Trophoblast cell (in vitro differentiated cells and primary cell): ENCODE results near the gene DEPDC4.

Experiments
- DNase-seq, 2 donors: peaks; one replicate each; pipeline ENCODE4 v3.0.0-alpha.2; 2016
- H2AFZ ChIP-seq: 2 replicates; pipeline ENCODE4 v1.6.1; 2013; ENCODE audit warnings: low read length, moderate library complexity, mild to moderate bottlenecking; ENCODE audit not compliant: insufficient read depth, poor library complexity
- H2AK5ac ChIP-seq: 2 replicates; pipeline ENCODE4 v1.6.1; 2013; ENCODE audit warnings: mild to moderate bottlenecking, low read length
- H2BK120ac ChIP-seq: 2 replicates; pipeline ENCODE4 v1.6.1; 2013; ENCODE audit warnings: low read length, mild to moderate bottlenecking, moderate library complexity; ENCODE audit not compliant: insufficient read depth, poor library complexity
- H2BK12ac ChIP-seq: 2 replicates; pipeline ENCODE4 v1.6.1; 2013; ENCODE audit warnings: mild to moderate bottlenecking, low read length, moderate library complexity
- H2BK5ac ChIP-seq: 2 replicates; pipeline ENCODE4 v1.6.1; 2013; ENCODE audit warnings: low read length, low read depth, moderate library complexity, mild to moderate bottlenecking; ENCODE audit not compliant: poor library complexity
- H3K14ac ChIP-seq: 2 replicates; pipeline ENCODE4 v1.6.1; 2013; ENCODE audit warnings: mild to moderate bottlenecking, low read length
- H3K18ac ChIP-seq: 2 replicates; pipeline ENCODE4 v1.6.1; 2013; ENCODE audit warnings: mild to moderate bottlenecking, low read length
- H3K23ac ChIP-seq: 2 replicates; pipeline ENCODE4 v1.6.1; 2013; ENCODE audit warnings: low read length
- H3K27ac ChIP-seq: 2 replicates; pipeline ENCODE4 v1.5.1; 2013; ENCODE audit warnings: low read depth, mild to moderate bottlenecking, inconsistent platforms, low read length, moderate library complexity
- H3K27me3 ChIP-seq: 2 replicates; pipeline ENCODE4 v1.6.1; 2013; ENCODE audit warnings: inconsistent platforms, mild to moderate bottlenecking, low read length, moderate library complexity; ENCODE audit not compliant: insufficient read depth
- H3K36me3 ChIP-seq, 2 experiments: 1 replicate in 1 of 2; 2 replicates in 1 of 2; pipeline ENCODE4 v1.6.1; 2013; ENCODE audit warnings: low read length in 2 of 2, mild to moderate bottlenecking in 2 of 2, moderate library complexity in 1 of 2; ENCODE audit not compliant: insufficient read depth in 2 of 2, control insufficient read depth in 1 of 2
- H3K4ac ChIP-seq: 2 replicates; pipeline ENCODE4 v1.6.1; 2013; ENCODE audit warnings: low read depth, mild to moderate bottlenecking, low read length, moderate library complexity
- H3K4me1 ChIP-seq, 2 experiments: 1 replicate in 1 of 2; 2 replicates in 1 of 2; pipeline ENCODE4 v1.6.1; 2013; ENCODE audit warnings: low read length in 2 of 2, mild to moderate bottlenecking in 2 of 2, moderate library complexity in 1 of 2; ENCODE audit not compliant: insufficient read depth in 2 of 2, control insufficient read depth in 1 of 2
- H3K4me2 ChIP-seq: 2 replicates; pipeline ENCODE4 v1.6.1; 2013; ENCODE audit warnings: inconsistent platforms, mild to moderate bottlenecking, low read length, moderate library complexity
- H3K4me3 ChIP-seq: 2 replicates; pipeline ENCODE4 v1.5.1; 2013; ENCODE audit warnings: mild to moderate bottlenecking, low read depth, low read length, inconsistent platforms
- H3K79me1 ChIP-seq: one replicate; pipeline ENCODE4 v1.6.1; 2013; ENCODE audit warnings: low read length
- H3K79me2 ChIP-seq: 2 replicates; pipeline ENCODE4 v1.6.1; 2013; ENCODE audit warnings: low read length, mild to moderate bottlenecking; ENCODE audit not compliant: control insufficient read depth, insufficient read depth, poor library complexity
- H3K9ac ChIP-seq: 2 replicates; pipeline ENCODE4 v1.6.1; 2013; ENCODE audit warnings: mild to moderate bottlenecking, low read length
- H3K9me3 ChIP-seq: 2 replicates; pipeline ENCODE4 v1.6.1; 2013; ENCODE audit warnings: low read depth, mild to moderate bottlenecking, control low read depth, inconsistent platforms, low read length; ENCODE audit not compliant: insufficient read depth
- H4K12ac ChIP-seq: 2 replicates; pipeline ENCODE4 v1.6.1; 2013; ENCODE audit warnings: low read depth, mild to moderate bottlenecking, low read length, moderate library complexity
- H4K8ac ChIP-seq: 2 replicates; pipeline ENCODE4 v1.6.1; 2013; ENCODE audit warnings: low read depth, mild to moderate bottlenecking, low read length, moderate library complexity
- H4K91ac ChIP-seq: one replicate; pipeline ENCODE4 v1.6.1; 2013; ENCODE audit warnings: low read depth, mild to moderate bottlenecking, low read length, moderate library complexity
- WGBS: extraction: QIAGEN DNeasy Blood & Tissue Kit; methylation state at CpG from one replicate; pipeline ENCODE4 v1.1.7; 2013; ENCODE audit warnings: missing lambda C conversion rate; ENCODE audit not compliant: insufficient read length, insufficient coverage; ENCODE audit errors: extremely low coverage; 5-methylcytosine and 5-hydroxymethylcytosine counted together

Gene DEPDC4

DNA sequence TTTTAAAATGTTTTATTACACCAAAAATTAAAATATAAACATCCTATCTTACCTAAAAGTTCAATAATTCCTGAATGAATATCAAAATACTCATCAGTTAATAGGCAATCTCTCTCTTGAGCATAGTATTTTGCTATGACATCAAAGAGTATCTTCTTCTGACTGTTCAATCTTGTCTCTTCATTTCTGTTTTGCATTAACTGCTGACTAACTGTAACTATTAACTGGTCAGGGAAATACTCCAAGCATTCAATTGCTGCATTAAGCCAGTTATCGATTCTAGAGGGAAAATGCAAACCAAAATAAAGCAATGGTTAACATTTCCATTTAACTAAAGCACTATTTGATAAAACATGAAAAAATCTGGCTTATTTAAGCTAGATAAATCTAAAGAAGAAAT, 13.4 kb downstream of the DEPDC4 start:
- no peak overlapping the region for H2AFZ ChIP-seq
- no peak overlapping the region for H3K9ac ChIP-seq
- H2AK5ac ChIP-seq: no peak overlapping the region
- H3K27ac ChIP-seq: no peak overlapping the region
- H3K79me1 ChIP-seq: no peaks in the 10 kb centered on the region
- no peaks in the 10 kb centered on the region for H3K27me3 ChIP-seq
- no peaks in the 10 kb centered on the region for H3K4me1 ChIP-seq
- no peak overlapping the region for H2BK12ac ChIP-seq
- H4K91ac ChIP-seq: no peak overlapping the region
- H3K36me3 ChIP-seq: no peaks in the 10 kb centered on the region
- H2BK5ac ChIP-seq: no peak overlapping the region
- no peak overlapping the region for H3K14ac ChIP-seq
- H3K4ac ChIP-seq: no peak overlapping the region
- no peaks in the 10 kb centered on the region for H3K79me2 ChIP-seq
- no peak overlapping the region for H4K12ac ChIP-seq
- no peak overlapping the region for H3K18ac ChIP-seq
- no peak overlapping the region for H3K4me2 ChIP-seq
- DNase-seq: no peak
- no peaks in the 10 kb centered on the region for H3K9me3 ChIP-seq
- no peak overlapping the region for H2BK120ac ChIP-seq
- H4K8ac ChIP-seq: no peak overlapping the region
- no CpG with 5 or more reads among the region's 1 CpG for WGBS
- no peak overlapping the region for H3K23ac ChIP-seq
- no peak overlapping the region for H3K4me3 ChIP-seq

DNA sequence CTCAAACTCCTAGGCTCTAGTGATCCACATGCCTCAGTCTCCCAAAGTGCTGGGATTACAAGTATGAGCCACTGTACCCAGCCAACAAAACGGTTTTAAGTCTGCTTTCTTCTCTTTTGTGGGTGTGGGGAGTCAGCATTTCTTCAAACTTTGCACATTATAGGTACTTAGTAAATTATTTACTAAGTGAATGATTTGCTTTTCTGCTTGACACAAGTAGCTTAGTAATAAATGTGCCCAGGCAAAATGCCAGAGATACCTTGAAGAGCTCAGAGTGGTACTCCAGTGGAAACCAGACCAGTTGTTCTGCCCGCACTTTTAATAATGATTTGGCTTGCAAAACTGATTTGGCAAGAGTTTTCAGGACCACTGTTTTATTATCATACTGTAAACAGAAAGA, 15.0 kb downstream of the DEPDC4 start:
- no peaks in the 10 kb centered on the region for H3K4me1 ChIP-seq
- no peak for DNase-seq
- no peak overlapping the region for H3K4me2 ChIP-seq
- no CpG with 5 or more reads among the region's 2 CpGs for WGBS
- H3K9ac ChIP-seq: no peak overlapping the region
- no peak overlapping the region for H2AK5ac ChIP-seq
- no peak overlapping the region for H4K8ac ChIP-seq
- H3K14ac ChIP-seq: no peak overlapping the region
- H3K27ac ChIP-seq: no peak overlapping the region
- H3K9me3 ChIP-seq: no peaks in the 10 kb centered on the region
- no peak overlapping the region for H3K23ac ChIP-seq
- no peaks in the 10 kb centered on the region for H3K79me2 ChIP-seq
- H4K12ac ChIP-seq: no peak overlapping the region
- H3K18ac ChIP-seq: no peak overlapping the region
- H2AFZ ChIP-seq: no peak overlapping the region
- H2BK12ac ChIP-seq: no peak overlapping the region
- H3K36me3 ChIP-seq: no peaks in the 10 kb centered on the region
- H3K79me1 ChIP-seq: no peaks in the 10 kb centered on the region
- H2BK5ac ChIP-seq: no peak overlapping the region
- no peaks in the 10 kb centered on the region for H3K27me3 ChIP-seq
- H4K91ac ChIP-seq: no peak overlapping the region
- no peak overlapping the region for H2BK120ac ChIP-seq
- no peak overlapping the region for H3K4me3 ChIP-seq
- H3K4ac ChIP-seq: no peak overlapping the region

DNA sequence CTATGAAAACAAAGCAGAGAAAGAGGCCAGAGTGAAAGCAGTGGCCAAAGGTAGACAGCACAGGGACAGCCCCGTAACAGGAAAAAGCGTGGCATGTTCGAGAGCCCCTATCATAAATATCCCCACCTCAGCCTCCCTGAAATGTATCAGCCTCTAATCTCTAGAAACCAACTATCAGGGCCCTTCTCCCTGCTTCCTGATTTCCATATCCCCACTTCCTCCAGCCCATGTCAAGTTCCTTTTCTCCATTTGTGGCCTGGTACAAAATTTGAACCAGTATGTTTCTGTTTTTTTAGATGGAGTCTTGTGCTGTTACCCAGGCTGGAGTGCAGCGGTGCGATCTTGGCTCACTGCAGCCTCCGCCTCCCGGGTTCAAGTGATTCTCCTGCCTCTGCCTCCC, 16.9 kb downstream of the DEPDC4 start:
- Histone ChIP-seq H3K9ac (no peak overlapping the region), H2BK12ac (no peak overlapping the region), H3K23ac (no peak overlapping the region), H3K27ac (no peak overlapping the region), H4K8ac (no peak overlapping the region), H4K91ac (no peak overlapping the region), H3K79me1 (no peaks in the 10 kb centered on the region), H3K79me2 (no peaks in the 10 kb centered on the region), H3K4me1 (no peaks in the 10 kb centered on the region), H3K4me2 (no peak overlapping the region), H4K12ac (no peak overlapping the region), H3K9me3 (no peaks in the 10 kb centered on the region), H3K36me3 (no peaks in the 10 kb centered on the region), H2AFZ (no peak overlapping the region), H2BK5ac (no peak overlapping the region), H3K27me3 (no peaks in the 10 kb centered on the region), H2BK120ac (no peak overlapping the region), H3K18ac (no peak overlapping the region), H2AK5ac (no peak overlapping the region), H3K4ac (no peak overlapping the region), H3K14ac (no peak overlapping the region), H3K4me3 (no peak overlapping the region)
- no CpG with 5 or more reads among the region's 7 CpGs for WGBS
- no peak for DNase-seq

GRCh38 chr12:100248886-100249285, 18.0 kb downstream of the DEPDC4 start:
- Histone ChIP-seq H3K27me3 (no peaks in the 10 kb centered on the region), H3K27ac (no peak overlapping the region), H4K91ac (no peak overlapping the region), H3K79me1 (no peaks in the 10 kb centered on the region), H3K9me3 (no peaks in the 10 kb centered on the region), H3K9ac (no peak overlapping the region), H2BK5ac (no peak overlapping the region), H4K8ac (no peak overlapping the region), H3K18ac (no peak overlapping the region), H2BK120ac (no peak overlapping the region), H2AFZ (no peak overlapping the region), H3K79me2 (no peaks in the 10 kb centered on the region), H2AK5ac (no peak overlapping the region), H4K12ac (no peak overlapping the region), H3K4me1 (no peaks in the 10 kb centered on the region), H3K4me3 (no peak overlapping the region), H3K14ac (no peak overlapping the region), H3K36me3 (no peaks in the 10 kb centered on the region), H2BK12ac (no peak overlapping the region), H3K23ac (no peak overlapping the region), H3K4ac (no peak overlapping the region), H3K4me2 (no peak overlapping the region)
- no peak for DNase-seq

GRCh38 chr12:100247765-100248164, 19.1 kb downstream of the DEPDC4 start:
- H2BK12ac ChIP-seq: no peak overlapping the region
- no peak overlapping the region for H3K4me3 ChIP-seq
- H3K27me3 ChIP-seq: no peaks in the 10 kb centered on the region
- no peaks in the 10 kb centered on the region for H3K36me3 ChIP-seq
- H3K14ac ChIP-seq: no peak overlapping the region
- H3K4me2 ChIP-seq: no peak overlapping the region
- H3K79me2 ChIP-seq: no peaks in the 10 kb centered on the region
- H4K91ac ChIP-seq: no peak overlapping the region
- WGBS: no CpG with 5 or more reads among the region's 4 CpGs
- no peak for DNase-seq
- no peak overlapping the region for H3K4ac ChIP-seq
- H3K4me1 ChIP-seq: no peaks in the 10 kb centered on the region
- H4K12ac ChIP-seq: no peak overlapping the region
- H3K79me1 ChIP-seq: no peaks in the 10 kb centered on the region
- H3K23ac ChIP-seq: no peak overlapping the region
- no peaks in the 10 kb centered on the region for H3K9me3 ChIP-seq
- no peak overlapping the region for H3K18ac ChIP-seq
- no peak overlapping the region for H2BK5ac ChIP-seq
- no peak overlapping the region for H2AFZ ChIP-seq
- no peak overlapping the region for H2AK5ac ChIP-seq
- H2BK120ac ChIP-seq: no peak overlapping the region
- no peak overlapping the region for H4K8ac ChIP-seq
- H3K9ac ChIP-seq: no peak overlapping the region
- H3K27ac ChIP-seq: no peak overlapping the region
